IPS DF 19.7 (cell line): ENCODE results near the gene RPL35.

Experiments
- DNase-seq: peaks from one replicate; pipeline ENCODE4 v3.0.0-alpha.2; 2013; ENCODE audit warnings: low read depth, low spot score

RPL35 gene

GRCh38 chr9:124820698-124821623 lies 40.8 kb downstream of the RPL35 start:
- DNase-seq, result no peak

DNA sequence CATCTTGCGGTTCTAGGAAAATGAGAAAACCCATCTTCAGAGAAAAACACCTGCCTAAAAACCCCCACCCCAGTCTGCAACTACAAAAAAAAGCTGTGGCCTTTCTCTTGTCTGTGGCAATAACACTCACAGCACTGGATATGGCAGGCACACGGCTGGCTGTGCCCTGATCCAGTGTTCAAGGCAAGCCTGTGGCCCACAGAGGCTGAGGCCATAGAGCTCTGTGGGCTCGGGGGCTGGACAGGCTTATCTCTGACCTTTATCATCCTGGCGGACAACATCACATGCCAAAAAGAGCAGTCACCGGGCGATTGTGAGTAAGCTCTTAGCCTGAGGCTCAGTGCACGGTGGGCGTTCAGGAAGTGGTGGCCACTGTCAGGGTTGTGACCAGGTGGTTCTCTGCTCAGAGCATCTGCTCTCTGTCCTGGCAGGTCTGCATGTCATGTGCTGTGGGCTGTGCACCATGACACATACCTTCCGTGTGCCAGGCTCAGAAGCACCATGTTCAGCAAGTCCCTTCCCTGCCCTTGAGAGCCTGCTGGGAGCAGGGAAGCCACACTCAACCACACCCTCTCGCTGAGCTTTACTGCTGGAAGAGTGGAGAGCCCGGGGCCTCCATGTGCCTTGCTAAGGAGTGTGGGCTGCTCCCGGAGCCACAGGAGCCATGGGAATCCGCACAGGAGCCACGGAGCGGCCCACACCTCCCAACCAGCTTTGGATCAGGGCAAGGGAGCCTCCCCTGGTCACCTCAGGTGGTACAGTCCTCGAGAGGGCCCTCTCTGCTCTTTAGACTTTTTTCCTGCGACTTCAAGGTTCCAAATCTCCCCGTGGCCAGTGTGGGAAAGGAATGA lies 43.1 kb downstream of the RPL35 start:
- no peak for DNase-seq

DNA sequence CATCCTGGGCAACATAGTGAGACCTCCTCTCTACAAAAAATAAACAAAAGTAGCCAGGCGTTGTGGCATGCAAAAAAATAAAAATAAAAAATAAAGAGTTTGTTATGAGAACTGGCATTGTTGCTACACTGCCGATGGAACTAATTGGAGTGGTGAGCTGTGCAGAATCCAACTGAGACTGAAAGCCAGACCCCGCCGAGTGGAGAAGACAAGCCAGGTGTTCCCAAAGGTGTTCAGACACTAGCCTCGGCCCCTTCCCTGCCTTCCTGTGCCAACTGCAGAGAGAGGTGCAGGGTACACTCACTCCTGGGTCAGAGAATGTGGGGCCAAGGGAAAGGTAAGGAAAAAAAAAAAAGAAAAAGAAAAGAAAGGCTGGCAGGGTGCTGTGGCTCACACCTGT lies 46.2 kb downstream of the RPL35 start:
- DNase-seq, result no peak

DNA sequence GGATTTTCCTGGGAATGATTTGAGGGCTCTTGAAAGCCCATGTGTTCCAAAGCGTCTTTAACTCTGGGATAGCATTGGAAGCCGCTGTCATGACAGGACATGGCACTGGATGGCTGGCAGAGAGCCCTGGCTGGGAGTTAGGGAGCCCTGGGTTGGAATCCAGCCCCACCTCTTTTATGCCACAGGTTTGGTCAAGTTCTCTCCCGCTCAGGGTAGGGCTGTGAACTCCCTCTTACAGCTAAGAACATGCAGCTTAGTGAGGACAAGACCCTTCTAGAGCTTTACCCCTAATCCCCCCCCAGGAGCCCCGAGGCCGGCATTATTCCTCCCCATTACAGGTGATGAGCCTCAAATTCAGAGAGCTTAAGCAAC lies 47.6 kb downstream of the RPL35 start:
- no peak for DNase-seq

DNA sequence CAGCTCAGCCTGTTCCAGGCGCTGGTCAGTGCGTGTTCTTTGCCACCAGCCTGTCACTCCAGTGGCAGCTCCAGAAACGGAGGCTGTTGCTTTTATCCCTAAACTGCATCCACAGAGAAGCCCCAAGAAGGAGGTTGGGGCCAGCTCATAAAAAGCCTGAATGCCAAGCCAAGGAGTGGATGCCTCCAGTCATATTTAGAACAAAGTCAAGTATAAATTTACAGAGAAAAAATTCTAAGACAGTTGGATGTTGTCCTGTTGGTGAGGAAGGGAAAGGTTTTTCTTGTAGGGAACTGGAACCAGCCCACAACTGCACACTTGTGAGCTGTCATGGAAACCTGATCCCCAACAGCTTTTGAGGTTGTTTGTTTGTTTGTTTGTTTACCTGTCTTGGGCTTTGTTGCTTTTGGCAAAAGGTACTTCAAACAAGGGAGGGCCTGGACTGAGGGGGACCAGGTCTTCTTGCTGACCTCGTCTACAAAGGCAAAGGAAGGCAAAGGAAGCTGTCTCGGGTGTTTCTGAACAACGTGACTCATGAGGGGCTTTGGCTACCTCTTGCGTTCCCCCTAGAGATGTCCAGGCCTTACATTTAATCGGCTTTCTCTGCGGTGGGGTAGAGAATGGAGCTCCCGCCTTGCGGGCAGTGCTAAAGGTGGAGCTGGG lies 48.1 kb downstream of the RPL35 start:
- DNase-seq, result no peak

- no peak for DNase-seq
These were observed 48.7 kb downstream of the RPL35 start for GRCh38 chr9:124813041-124813440.

DNA sequence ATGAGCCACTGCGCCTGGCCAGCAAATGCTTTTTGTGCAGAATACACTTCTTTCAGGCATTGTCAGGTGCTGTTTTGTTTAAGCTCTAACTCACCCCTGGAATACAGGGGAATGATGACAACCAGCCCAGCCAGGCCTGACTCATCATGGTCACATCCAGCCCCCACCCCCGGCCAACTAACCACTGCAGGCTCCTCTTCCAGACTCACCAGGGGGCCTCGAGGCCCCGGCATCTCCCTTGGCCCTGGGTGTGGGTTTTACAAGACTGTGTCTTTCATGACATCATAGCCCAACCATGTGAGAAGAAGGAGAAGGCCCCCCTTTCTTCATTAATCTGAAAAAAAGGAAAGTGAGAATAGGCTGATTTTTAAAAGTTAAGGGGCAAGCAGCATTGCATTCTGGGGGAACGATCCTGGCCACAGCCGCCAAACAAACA lies 49.3 kb downstream of the RPL35 start:
- no peak for DNase-seq

- peak; percentile 71 for DNase-seq
These were observed 50.9 kb downstream of the RPL35 start for GRCh38 chr9:124810663-124811355.

DNA sequence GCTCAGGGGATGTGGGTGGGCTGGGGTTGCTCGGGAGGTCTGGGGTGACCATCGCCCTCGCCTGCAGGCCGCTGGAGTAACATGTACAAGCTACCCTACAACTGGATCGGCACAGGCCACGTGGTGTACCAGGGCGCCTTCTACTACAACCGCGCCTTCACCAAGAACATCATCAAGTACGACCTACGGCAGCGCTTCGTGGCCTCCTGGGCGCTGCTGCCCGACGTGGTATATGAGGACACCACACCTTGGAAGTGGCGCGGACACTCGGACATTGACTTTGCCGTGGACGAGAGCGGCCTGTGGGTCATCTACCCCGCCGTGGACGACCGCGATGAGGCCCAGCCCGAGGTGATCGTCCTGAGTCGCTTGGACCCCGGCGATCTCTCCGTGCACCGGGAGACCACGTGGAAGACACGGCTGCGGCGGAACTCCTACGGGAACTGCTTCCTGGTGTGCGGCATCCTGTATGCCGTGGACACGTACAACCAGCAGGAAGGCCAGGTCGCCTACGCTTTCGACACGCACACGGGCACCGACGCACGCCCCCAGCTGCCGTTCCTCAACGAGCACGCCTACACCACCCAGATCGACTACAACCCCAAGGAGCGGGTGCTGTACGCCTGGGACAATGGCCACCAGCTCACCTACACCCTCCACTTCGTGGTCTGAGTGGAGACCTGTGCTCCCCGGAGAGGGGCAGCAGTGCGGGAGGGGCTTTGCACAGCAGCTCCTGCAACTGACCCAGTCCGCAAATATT lies 51.8 kb downstream of the RPL35 start:
- DNase-seq, result no peak

GRCh38 chr9:124809211-124809610 lies 52.5 kb downstream of the RPL35 start:
- no peak for DNase-seq

- no peak for DNase-seq
These were observed 53.4 kb downstream of the RPL35 start for GRCh38 chr9:124808246-124808956.
